ENCODE data around the gene PARVA. TPM values are rescaled to one million over a fixed set of nuclear protein-coding genes. Genes with fewer than 3 reads are reported as not detected.

PARVA gene
- total and polyA plus RNA-seq, 2 of the 4 experiments (the other 2 are of a cell fraction): 65.2 to 80.2 TPM

- Histone ChIP-seq H2BK20ac (ENCODE audit: low read depth, low read length) (no peak overlapping the region), H4K5ac (ENCODE audit: low read depth, low read length) (no peak overlapping the region), H3K56ac (ENCODE audit: extremely low read depth, insufficient read depth, low read length) (no peak overlapping the region), H2AK5ac (ENCODE audit: low read depth, low read length) (no peak overlapping the region), H3K27me3 (ENCODE audit: control insufficient read depth, insufficient read depth, low read length) (no peaks in the 10 kb centered on the region), H3K9me3 (ENCODE audit: control insufficient read depth, insufficient read depth, low read length) (no peaks in the 10 kb centered on the region), H4K91ac (ENCODE audit: insufficient read depth, low read depth, low read length) (no peak overlapping the region), H4K8ac (ENCODE audit: low read depth in 2 of 2, low read length in 2 of 2) (no peak overlapping the region), H2BK5ac (ENCODE audit: low read depth, low read length, poor library complexity, severe bottlenecking) (no peak overlapping the region), H3K27ac (ENCODE audit: insufficient read depth, low read length) (no peak overlapping the region), H3K4ac (ENCODE audit: low read depth, low read length) (no peak overlapping the region), H3K36me3 (ENCODE audit: control insufficient read depth, insufficient read depth, low read length) (peaks cover 2% of the 10 kb centered on the region), H2BK15ac (ENCODE audit: low read depth, low read length) (no peak overlapping the region), H2BK120ac (ENCODE audit: low read depth, low read length) (no peak overlapping the region), H3K18ac (ENCODE audit: low read depth, low read length) (no peak overlapping the region), H3K9me1 (ENCODE audit: insufficient read depth, low read length) (peaks cover 14% of the 10 kb centered on the region), H3K23ac (ENCODE audit: low read depth, low read length) (no peak overlapping the region), H3K4me2 (ENCODE audit: low read depth, low read length) (no peak overlapping the region), H3K14ac (replicated peaks; ENCODE audit: low read depth, low read length) (no peak overlapping the region), H3K9ac (ENCODE audit: low read depth, low read length) (no peak overlapping the region), H4K20me1 (ENCODE audit: insufficient read depth, low read length) (peaks cover 23% of the 10 kb centered on the region), H3K4me3 (ENCODE audit: insufficient read depth, low read depth, low read length) (no peak overlapping the region), H2AFZ (replicated peaks; ENCODE audit: low read length, poor library complexity) (no peak overlapping the region), H3K4me1 (ENCODE audit: control insufficient read depth, insufficient read depth, low read length) (peaks cover 18% of the 10 kb centered on the region), H3K79me1 (ENCODE audit: low read depth in 1 of 2, low read length in 2 of 2) (peaks cover 35 to 80% of the 10 kb centered on the region in 2 experiments), H2AK9ac (replicated peaks; ENCODE audit: low read depth, low read length, poor library complexity) (no peak overlapping the region)
- intact Hi-C loops (cut with micrococcal nuclease) (no loop called here), in situ Hi-C loops (cut with MboI; ENCODE audit: low sequenced_read_pairs) (no loop called here), dilution Hi-C loops (cut with HindIII; ENCODE audit: low sequenced_read_pairs, unreplicated experiment) (no loop called here)
- CTCF ChIA-PET: interaction anchor here (0.6 kb wide), 2 partner anchors 13 to 256 kb away, joined by 3 to 7 read pairs; no protein-coding TSS in a partner anchor
- POLR2A ChIA-PET (ENCODE audit: unreplicated experiment): no interaction called here
- BruUV-seq (replicated peaks): no TSS peak
- DNase-seq: no peak
- WGBS, 2 experiments (ENCODE audit: extremely low coverage in 2 of 2, insufficient read length in 1 of 2): 100% methylated on average over 2 of the region's 6 CpGs; no CpG with 5 or more reads in 1 of the 2 experiments
- no peak for ATAC-seq (ENCODE audit: low read depth)
- no peak for TF ChIP-seq CHD1 (IDR thresholded peaks at IDR 0.05; ENCODE audit: low read depth, low read length)
- TF ChIP-seq BHLHE40 (IDR thresholded peaks at IDR 0.05; ENCODE audit: low read depth, low read length): no peak
- no peak for TF ChIP-seq ELK1 (IDR thresholded peaks at IDR 0.05; ENCODE audit: borderline replicate concordance, low read depth, low read length)
- TF ChIP-seq POLR2A (IDR thresholded peaks at IDR 0.05; ENCODE audit: low read depth, low read length): no peak
- TF ChIP-seq SMC3 (IDR thresholded peaks at IDR 0.05; ENCODE audit: low read depth, low read length): no peak
- TF ChIP-seq MXI1 (IDR thresholded peaks at IDR 0.05; ENCODE audit: borderline replicate concordance, low read depth, low read length): no peak
- no peak for TF ChIP-seq MAFK (IDR thresholded peaks at IDR 0.05; ENCODE audit: low read depth, low read length)
- no peak for TF ChIP-seq NFE2L2 (IDR thresholded peaks at IDR 0.05; ENCODE audit: low read depth, low read length)
- TF ChIP-seq CEBPB (IDR thresholded peaks at IDR 0.05; ENCODE audit: low read depth, low read length): no peak
- no peak for TF ChIP-seq RAD21 (IDR thresholded peaks at IDR 0.05; ENCODE audit: low read length)
- no peak for TF ChIP-seq MAZ (IDR thresholded peaks at IDR 0.05; ENCODE audit: borderline replicate concordance, low read depth, low read length)
- no peak for TF ChIP-seq RCOR1 (IDR thresholded peaks at IDR 0.05; ENCODE audit: insufficient replicate concordance, low read length)
- TF ChIP-seq CTCF (conservative IDR thresholded peaks at IDR 0.05; ENCODE audit: low read depth, low read length): no peak
- TF ChIP-seq FOS (IDR thresholded peaks at IDR 0.05; ENCODE audit: low read depth, low read length): no peak
- no peak for TF ChIP-seq USF2 (IDR thresholded peaks at IDR 0.05; ENCODE audit: low read depth, low read length)
- TF ChIP-seq RFX5 (IDR thresholded peaks at IDR 0.05; ENCODE audit: low read depth, low read length): no peak
Observed at GRCh38 chr11:12420706-12421105, 43.3 kb downstream of the PARVA start.
